H1 (cell line): ENCODE measurements around the gene GRAP. TPM values are rescaled to one million over a fixed set of nuclear protein-coding genes. Genes with fewer than 3 reads are reported as not detected.
"Not testable (repeated sequence)": the region's sequence is repeated elsewhere in the genome, so short reads cannot be mapped to it uniquely, and the experiment has no call there.

Source experiments
- CTCF ChIA-PET: fragments of 300-600 bp; sonication (Branson Sonifier 250); formaldehyde crosslinking; loops from one replicate; lab custom pipeline; 2021; ENCODE audit not compliant: partially characterized antibody; lab: Charles Lee
- POLR2A ChIA-PET: fragments of 300-600 bp; sonication (Branson Sonifier 250); formaldehyde crosslinking; loops from one replicate; lab custom pipeline; 2021; ENCODE audit warnings: inconsistent platforms; ENCODE audit not compliant: partially characterized antibody; lab: Charles Lee
- DNase-seq, 2 experiments: peaks; one replicate each; pipeline versions ENCODE4 v3.0.0 to v3.0.0-alpha.2; 2010 to 2022; ENCODE audit warnings: low spot score in 2 of 2, low read depth in 1 of 2, mixed read lengths in 1 of 2
- FAIRE-seq: peaks from 2 replicates; lab custom pipeline; 2011; peaks lifted over from hg19 to GRCh38; lab: Jason Lieb, UNC
- H2AFZ ChIP-seq: 2 replicates; pipeline ENCODE4 v1.8.1; 2012; ENCODE audit warnings: low read length, inconsistent platforms
- H2AK5ac ChIP-seq: 2 replicates; pipeline ENCODE4 v1.6.1; 2013; ENCODE audit warnings: low read depth, low read length
- H2BK120ac ChIP-seq: replicated peaks from 2 replicates; pipeline ENCODE3; 2013; ENCODE audit warnings: low read depth, low read length, inconsistent platforms
- H2BK12ac ChIP-seq: 2 replicates; pipeline ENCODE4 v1.6.1; 2013; ENCODE audit warnings: low read depth, low read length
- H2BK15ac ChIP-seq: 2 replicates; pipeline ENCODE4 v1.6.1; 2013; ENCODE audit warnings: low read length
- H2BK20ac ChIP-seq: 2 replicates; pipeline ENCODE4 v1.6.1; 2013; ENCODE audit warnings: low read length
- H2BK5ac ChIP-seq: 2 replicates; pipeline ENCODE4 v1.6.1; 2013; ENCODE audit warnings: low read depth, low read length
- H3K14ac ChIP-seq: 2 replicates; pipeline ENCODE4 v1.6.1; 2013; ENCODE audit warnings: inconsistent platforms; ENCODE audit not compliant: insufficient read length
- H3K18ac ChIP-seq: 2 replicates; pipeline ENCODE4 v1.6.1; 2013; ENCODE audit warnings: low read length; ENCODE audit errors: extremely low read depth
- H3K23ac ChIP-seq: 2 replicates; pipeline ENCODE4 v1.6.1; 2013; ENCODE audit warnings: inconsistent platforms; ENCODE audit not compliant: insufficient read length
- H3K23me2 ChIP-seq: 2 replicates; pipeline ENCODE4 v1.6.1; 2013; ENCODE audit warnings: low read depth, low read length
- H3K27ac ChIP-seq: 2 replicates; pipeline ENCODE4 v1.6.1; 2011; ENCODE audit warnings: low read depth, low read length, inconsistent platforms
- H3K27me3 ChIP-seq, 4 experiments: replicated peaks in 1 of 4; 1 replicate in 1 of 4; 2 replicates in 3 of 4; pipeline versions ENCODE4 v1.6.1 to v1.8.1; 2011 to 2013; ENCODE audit warnings: low read length in 3 of 4, mild to moderate bottlenecking in 3 of 4, inconsistent platforms in 2 of 4, mixed read lengths in 2 of 4, moderate library complexity in 1 of 4; ENCODE audit not compliant: control insufficient read depth in 3 of 4, insufficient read depth in 3 of 4; ENCODE audit errors: extremely low read depth in 1 of 4
- H3K36me3 ChIP-seq, 4 experiments: 2 replicates each; pipeline versions ENCODE4 v1.6.1 to v1.8.1; 2011 to 2013; ENCODE audit warnings: mild to moderate bottlenecking in 4 of 4, low read length in 3 of 4, moderate library complexity in 2 of 4, control low read depth in 1 of 4, inconsistent platforms in 1 of 4; ENCODE audit not compliant: insufficient read depth in 4 of 4, control insufficient read depth in 2 of 4
- H3K4ac ChIP-seq: replicated peaks from 2 replicates; pipeline ENCODE3; 2013; ENCODE audit warnings: low read length, low read depth, mixed read lengths, inconsistent platforms; ENCODE audit not compliant: insufficient read length
- H3K4me1 ChIP-seq, 4 experiments: replicated peaks in 1 of 4; 1 replicate in 1 of 4; 2 replicates in 3 of 4; pipeline versions ENCODE4 v1.6.1 to v1.8.1; 2011 to 2013; ENCODE audit warnings: low read length in 3 of 4, inconsistent platforms in 2 of 4, mixed read lengths in 1 of 4; ENCODE audit not compliant: insufficient read depth in 4 of 4, control insufficient read depth in 3 of 4
- H3K4me2 ChIP-seq, 2 experiments: 2 replicates each; pipeline versions ENCODE4 v1.6.1 to v1.8.1; 2011 to 2013; ENCODE audit warnings: low read depth in 2 of 2, low read length in 2 of 2, control low read depth in 1 of 2, inconsistent platforms in 1 of 2, mild to moderate bottlenecking in 1 of 2; ENCODE audit not compliant: insufficient read depth in 1 of 2
- H3K4me3 ChIP-seq, 4 experiments: fragments of 200-600, 300-600 bp in 1 of 4; sonication (generic), shearing (Covaris generic), sonication (Bioruptor Twin) in 1 of 4; 2 replicates each; pipeline versions ENCODE4 v1.5.1 to v1.8.1; 2011 to 2016; ENCODE audit warnings: low read length in 4 of 4, low read depth in 3 of 4, control low read depth in 2 of 4, inconsistent platforms in 2 of 4, mild to moderate bottlenecking in 2 of 4, mixed read lengths in 1 of 4, moderate library complexity in 1 of 4; ENCODE audit not compliant: insufficient read depth in 2 of 4; ENCODE audit errors: extremely low read depth in 1 of 4
- H3K56ac ChIP-seq: replicated peaks from 2 replicates; pipeline ENCODE3; 2013; ENCODE audit warnings: low read depth, mild to moderate bottlenecking, mixed read lengths, low read length, inconsistent platforms; ENCODE audit not compliant: insufficient read length
- H3K79me1 ChIP-seq: 2 replicates; pipeline ENCODE4 v1.6.1; 2013; ENCODE audit warnings: low read depth, low read length, control low read depth
- H3K79me2 ChIP-seq, 2 experiments: 2 replicates each; pipeline versions ENCODE4 v1.6.1 to v1.8.1; 2012 to 2013; ENCODE audit warnings: low read length in 2 of 2, mild to moderate bottlenecking in 2 of 2, inconsistent platforms in 1 of 2; ENCODE audit not compliant: insufficient read depth in 2 of 2, control insufficient read depth in 1 of 2
- H3K9ac ChIP-seq, 4 experiments: replicated peaks in 1 of 4; 1 replicate in 1 of 4; 2 replicates in 3 of 4; pipeline versions ENCODE4 v1.6.1 to v1.8.1; 2011 to 2013; ENCODE audit warnings: low read depth in 3 of 4, low read length in 3 of 4, control low read depth in 2 of 4, mild to moderate bottlenecking in 2 of 4, moderate library complexity in 2 of 4, inconsistent platforms in 1 of 4; ENCODE audit errors: extremely low read depth in 1 of 4
- H3K9me3 ChIP-seq, 2 experiments: 2 replicates each; pipeline versions ENCODE4 v1.6.1 to v1.8.1; 2012 to 2013; ENCODE audit warnings: mild to moderate bottlenecking in 2 of 2, moderate library complexity in 2 of 2, control low read depth in 1 of 2, inconsistent platforms in 1 of 2, low read depth in 1 of 2, low read length in 1 of 2, mixed read lengths in 1 of 2; ENCODE audit not compliant: insufficient read depth in 2 of 2
- H4K20me1 ChIP-seq, 2 experiments: replicated peaks in 1 of 2; 2 replicates each; pipeline versions ENCODE3 to v1.8.1; 2011 to 2013; ENCODE audit warnings: inconsistent platforms in 2 of 2, low read length in 2 of 2, mild to moderate bottlenecking in 1 of 2; ENCODE audit not compliant: insufficient read depth in 2 of 2, control insufficient read depth in 1 of 2
- H4K5ac ChIP-seq: 2 replicates; pipeline ENCODE4 v1.6.1; 2013; ENCODE audit warnings: low read length, low read depth, mixed read lengths, inconsistent platforms; ENCODE audit not compliant: insufficient read length
- H4K8ac ChIP-seq: 2 replicates; pipeline ENCODE4 v1.8.0; 2013; ENCODE audit warnings: mild to moderate bottlenecking, moderate library complexity, low read length, inconsistent platforms; ENCODE audit not compliant: insufficient read depth; ENCODE audit errors: extremely low read depth
- H4K91ac ChIP-seq: replicated peaks from 2 replicates; pipeline ENCODE3; 2013; ENCODE audit warnings: low read length, mixed read lengths, inconsistent platforms; ENCODE audit not compliant: insufficient read length
- WGBS, 2 experiments: shearing (Covaris generic) in 1 of 2; methylation state at CpG; one replicate each; pipeline versions ENCODE4 v1.1.6 to v1.1.7; 2013 to 2015; ENCODE audit warnings: low lambda C conversion rate in 2 of 2, mixed read lengths in 2 of 2, inconsistent platforms in 1 of 2, low coverage in 1 of 2, missing lambda C conversion rate in 1 of 2; ENCODE audit not compliant: insufficient replicate concordance in 2 of 2, insufficient coverage in 1 of 2, insufficient read length in 1 of 2; ENCODE audit errors: extremely low coverage in 1 of 2, missing lambda C conversion rate in 1 of 2; 5-methylcytosine and 5-hydroxymethylcytosine counted together
- polyA plus RNA-seq, 7 experiments: library from polyadenylated mRNA; depleted of rRNA in 3 of 7; stranded (reverse) in 5 of 7; unstranded in 2 of 7; fragments of >200 nt in 5 of 7; fragments of 200-250 nt in 2 of 7; gene quantifications; 1 replicate in 5 of 7; 2 replicates in 1 of 7; 4 replicates in 1 of 7; pipeline versions ENCODE4 v1.2.1 to v1.2.3, GENCODE V29; 2011 to 2013; ENCODE audit warnings: missing spikeins in 2 of 7, mixed read lengths in 2 of 7
- total RNA-seq: library from RNA; stranded (reverse); fragmentation: NEBNext Ultra II Directional; extraction: Animal tissue kit (Norgen Biotek cat#: 25700); gene quantifications from 2 replicates; pipeline ENCODE4 v1.2.1, GENCODE V29; 2021

GRAP gene
- total and polyA plus RNA-seq, 2 of the 8 experiments (the other 6 are each of a cell fraction or from before 2014, with no cell fraction given): 0.18 to 0.24 TPM

- WGBS, 2 experiments: no CpG with 5 or more reads among the region's 6 CpGs
- H4K91ac ChIP-seq, FAIRE-seq, H2AFZ ChIP-seq, H2BK5ac ChIP-seq, H2BK20ac ChIP-seq, H3K9me3 ChIP-seq, H2BK12ac ChIP-seq, CTCF ChIA-PET, H3K9ac ChIP-seq, H3K4me2 ChIP-seq, H3K27me3 ChIP-seq, H4K8ac ChIP-seq, H3K4ac ChIP-seq, POLR2A ChIA-PET, H4K20me1 ChIP-seq, H2AK5ac ChIP-seq, H4K5ac ChIP-seq, H2BK120ac ChIP-seq, H3K56ac ChIP-seq, H3K23ac ChIP-seq, H3K14ac ChIP-seq, H3K36me3 ChIP-seq, H3K79me2 ChIP-seq, H3K23me2 ChIP-seq, H3K27ac ChIP-seq, H3K79me1 ChIP-seq, H3K4me3 ChIP-seq, DNase-seq, H3K18ac ChIP-seq, H2BK15ac ChIP-seq, H3K4me1 ChIP-seq: not testable (repeated sequence)
Observed at GRCh38 chr17:19036186-19036585, 10.6 kb downstream of the GRAP start.

- CTCF ChIA-PET, H2BK12ac ChIP-seq, H3K4me2 ChIP-seq, H3K56ac ChIP-seq, H4K91ac ChIP-seq, H3K4me1 ChIP-seq, H2BK15ac ChIP-seq, FAIRE-seq, H2AFZ ChIP-seq, H3K9ac ChIP-seq, H2BK20ac ChIP-seq, H4K5ac ChIP-seq, H3K18ac ChIP-seq, H3K4ac ChIP-seq, H3K9me3 ChIP-seq, H4K20me1 ChIP-seq, H3K14ac ChIP-seq, H3K79me1 ChIP-seq, H3K23me2 ChIP-seq, H3K27ac ChIP-seq, H4K8ac ChIP-seq, H2BK120ac ChIP-seq, POLR2A ChIA-PET, DNase-seq, H3K36me3 ChIP-seq, H3K79me2 ChIP-seq, H3K23ac ChIP-seq, H3K4me3 ChIP-seq, H3K27me3 ChIP-seq, H2BK5ac ChIP-seq, H2AK5ac ChIP-seq: not testable (repeated sequence)
- WGBS, 2 experiments: no CpG with 5 or more reads among the region's 24 CpGs
Observed at GRCh38 chr17:19032377-19032988, 14.3 kb downstream of the GRAP start.
